ENCODE data around the gene ACE. TPM values are rescaled to one million over a fixed set of nuclear protein-coding genes. Genes with fewer than 3 reads are reported as not detected.

The ACE gene
- total RNA-seq, 1 experiment from 2014 or later: 7.8 TPM

DNA sequence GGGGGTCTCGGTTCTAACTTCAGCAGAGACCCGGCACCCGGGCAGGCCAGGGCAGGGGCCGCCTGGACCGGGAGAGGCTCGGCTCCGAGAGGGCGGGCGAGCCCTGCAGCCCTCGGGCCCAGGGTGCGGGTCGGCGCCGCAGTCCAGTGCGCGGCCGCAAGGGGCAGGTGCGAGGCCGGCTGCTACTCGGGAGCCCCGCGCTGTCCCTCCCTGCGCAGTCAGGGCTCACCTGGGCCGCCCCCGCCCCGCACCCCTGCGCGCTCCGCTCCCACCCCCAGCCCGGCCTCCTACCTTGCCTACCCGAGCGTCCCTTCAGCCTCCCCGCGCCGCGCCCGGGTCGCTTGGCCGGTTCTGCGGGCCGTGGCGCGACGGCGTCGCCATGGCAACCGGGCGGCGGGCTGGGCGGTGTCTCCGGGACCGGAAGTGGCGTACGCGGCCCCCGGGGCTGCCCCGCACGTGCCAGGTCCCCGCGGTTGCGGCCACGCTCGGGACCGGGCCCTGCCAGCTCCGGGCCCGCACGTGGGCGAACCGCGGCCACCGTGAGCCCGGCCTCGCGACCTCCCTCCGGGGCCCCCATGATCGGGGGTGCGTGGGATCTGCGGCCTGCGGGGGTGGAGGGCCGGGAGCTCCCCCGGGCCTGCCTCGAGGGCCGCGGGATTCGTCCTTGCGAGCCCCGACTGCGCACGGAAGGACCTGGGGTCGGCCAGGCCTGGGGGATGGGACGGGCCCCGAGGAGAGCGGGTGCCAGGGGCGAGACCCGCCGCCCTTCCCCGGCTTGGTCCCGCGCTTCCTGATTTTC, 30.7 kb upstream of the ACE start, which contains the start of gene CYB561:
Gene CYB561 (minus strand): TSS at position 353 of the 799 bp plus-strand sequence. CDS start 8,759 bp downstream, outside the sequence.
- CTCF ChIA-PET: interaction anchor here (0.5 to 15.9 kb wide), 9 partner anchors 11 to 563 kb away, joined by 3 to 298 read pairs (median 4); partner anchors contain the start of gene ACE
- peak within 1 kb of the TSS; percentile 74; the same call in 1 of the 2 replicates for H3K27ac Mint-ChIP-seq
- POLR2A ChIA-PET: interaction anchor here (0.6 to 1.5 kb wide), 2 partner anchors 11 to 16 kb away, joined by 3 to 4 read pairs; no protein-coding TSS in a partner anchor
- H3K36me3 Mint-ChIP-seq: no peaks in the 10 kb centered on the region
- H3K4me3 Mint-ChIP-seq: peak within 1 kb of the TSS; percentile 64
- H3K27me3 Mint-ChIP-seq (ENCODE audit: low read depth): peaks cover 5% of the 10 kb centered on the region
- DNase-seq (ENCODE audit: low spot score) (peak; percentile 76), ATAC-seq (peak; percentile 80)
- H3K9me3 Mint-ChIP-seq: no peaks in the 10 kb centered on the region
- peaks cover 32% of the 10 kb centered on the region for H3K4me1 Mint-ChIP-seq
- TF ChIP-seq, protein P1, sequence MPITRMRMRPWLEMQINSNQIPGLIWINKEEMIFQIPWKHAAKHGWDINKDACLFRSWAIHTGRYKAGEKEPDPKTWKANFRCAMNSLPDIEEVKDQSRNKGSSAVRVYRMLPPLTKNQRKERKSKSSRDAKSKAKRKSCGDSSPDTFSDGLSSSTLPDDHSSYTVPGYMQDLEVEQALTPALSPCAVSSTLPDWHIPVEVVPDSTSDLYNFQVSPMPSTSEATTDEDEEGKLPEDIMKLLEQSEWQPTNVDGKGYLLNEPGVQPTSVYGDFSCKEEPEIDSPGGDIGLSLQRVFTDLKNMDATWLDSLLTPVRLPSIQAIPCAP (CRISPR knock-in tag; IDR thresholded peaks at IDR 0.05): peak; percentile 96
- TF ChIP-seq, protein P2, sequence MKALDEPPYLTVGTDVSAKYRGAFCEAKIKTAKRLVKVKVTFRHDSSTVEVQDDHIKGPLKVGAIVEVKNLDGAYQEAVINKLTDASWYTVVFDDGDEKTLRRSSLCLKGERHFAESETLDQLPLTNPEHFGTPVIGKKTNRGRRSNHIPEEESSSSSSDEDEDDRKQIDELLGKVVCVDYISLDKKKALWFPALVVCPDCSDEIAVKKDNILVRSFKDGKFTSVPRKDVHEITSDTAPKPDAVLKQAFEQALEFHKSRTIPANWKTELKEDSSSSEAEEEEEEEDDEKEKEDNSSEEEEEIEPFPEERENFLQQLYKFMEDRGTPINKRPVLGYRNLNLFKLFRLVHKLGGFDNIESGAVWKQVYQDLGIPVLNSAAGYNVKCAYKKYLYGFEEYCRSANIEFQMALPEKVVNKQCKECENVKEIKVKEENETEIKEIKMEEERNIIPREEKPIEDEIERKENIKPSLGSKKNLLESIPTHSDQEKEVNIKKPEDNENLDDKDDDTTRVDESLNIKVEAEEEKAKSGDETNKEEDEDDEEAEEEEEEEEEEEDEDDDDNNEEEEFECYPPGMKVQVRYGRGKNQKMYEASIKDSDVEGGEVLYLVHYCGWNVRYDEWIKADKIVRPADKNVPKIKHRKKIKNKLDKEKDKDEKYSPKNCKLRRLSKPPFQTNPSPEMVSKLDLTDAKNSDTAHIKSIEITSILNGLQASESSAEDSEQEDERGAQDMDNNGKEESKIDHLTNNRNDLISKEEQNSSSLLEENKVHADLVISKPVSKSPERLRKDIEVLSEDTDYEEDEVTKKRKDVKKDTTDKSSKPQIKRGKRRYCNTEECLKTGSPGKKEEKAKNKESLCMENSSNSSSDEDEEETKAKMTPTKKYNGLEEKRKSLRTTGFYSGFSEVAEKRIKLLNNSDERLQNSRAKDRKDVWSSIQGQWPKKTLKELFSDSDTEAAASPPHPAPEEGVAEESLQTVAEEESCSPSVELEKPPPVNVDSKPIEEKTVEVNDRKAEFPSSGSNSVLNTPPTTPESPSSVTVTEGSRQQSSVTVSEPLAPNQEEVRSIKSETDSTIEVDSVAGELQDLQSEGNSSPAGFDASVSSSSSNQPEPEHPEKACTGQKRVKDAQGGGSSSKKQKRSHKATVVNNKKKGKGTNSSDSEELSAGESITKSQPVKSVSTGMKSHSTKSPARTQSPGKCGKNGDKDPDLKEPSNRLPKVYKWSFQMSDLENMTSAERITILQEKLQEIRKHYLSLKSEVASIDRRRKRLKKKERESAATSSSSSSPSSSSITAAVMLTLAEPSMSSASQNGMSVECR (CRISPR knock-in tag; IDR thresholded peaks at IDR 0.05; ENCODE audit: borderline replicate concordance): peak; percentile 90
- TF ChIP-seq, protein P3, sequence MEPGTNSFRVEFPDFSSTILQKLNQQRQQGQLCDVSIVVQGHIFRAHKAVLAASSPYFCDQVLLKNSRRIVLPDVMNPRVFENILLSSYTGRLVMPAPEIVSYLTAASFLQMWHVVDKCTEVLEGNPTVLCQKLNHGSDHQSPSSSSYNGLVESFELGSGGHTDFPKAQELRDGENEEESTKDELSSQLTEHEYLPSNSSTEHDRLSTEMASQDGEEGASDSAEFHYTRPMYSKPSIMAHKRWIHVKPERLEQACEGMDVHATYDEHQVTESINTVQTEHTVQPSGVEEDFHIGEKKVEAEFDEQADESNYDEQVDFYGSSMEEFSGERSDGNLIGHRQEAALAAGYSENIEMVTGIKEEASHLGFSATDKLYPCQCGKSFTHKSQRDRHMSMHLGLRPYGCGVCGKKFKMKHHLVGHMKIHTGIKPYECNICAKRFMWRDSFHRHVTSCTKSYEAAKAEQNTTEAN (CRISPR knock-in tag; IDR thresholded peaks at IDR 0.05): peak; percentile 83; the same call in 1 of the 2 replicates
- TF ChIP-seq NFE2L1 (CRISPR knock-in tag; IDR thresholded peaks at IDR 0.05) (peak; percentile 85; the same call in 1 of the 2 replicates), JUN (CRISPR knock-in tag; IDR thresholded peaks at IDR 0.05) (no peak; the same call in none of the 2 replicates), ETV6 (CRISPR knock-in tag; IDR thresholded peaks at IDR 0.05) (peak; percentile 97), NR1H2 (CRISPR knock-in tag; IDR thresholded peaks at IDR 0.05) (no peak), NFYB (CRISPR knock-in tag; conservative IDR thresholded peaks at IDR 0.05; ENCODE audit: low read depth) (peak; percentile 32; the same call in 1 of the 2 replicates), TEAD1 (CRISPR knock-in tag; IDR thresholded peaks at IDR 0.05) (peak; percentile 97), ESRRA (CRISPR knock-in tag; IDR thresholded peaks at IDR 0.05; ENCODE audit: borderline replicate concordance) (peak; percentile 90; the same call in 1 of the 2 replicates), KAT7 (CRISPR knock-in tag; IDR thresholded peaks at IDR 0.05; ENCODE audit: borderline replicate concordance) (peak; percentile 86; the same call in 1 of the 2 replicates), CREM (CRISPR knock-in tag; IDR thresholded peaks at IDR 0.05) (peak; percentile 83), ATF1 (CRISPR knock-in tag; IDR thresholded peaks at IDR 0.05) (no peak; the same call in 1 of the 2 replicates), SMAD3 (CRISPR knock-in tag; IDR thresholded peaks at IDR 0.05; ENCODE audit: borderline replicate concordance) (peak; percentile 9; the same call in 1 of the 2 replicates), NR2C2 (CRISPR knock-in tag; IDR thresholded peaks at IDR 0.05) (0 out of 2 replicates have a peak, but pooled peaks have one; percentile 30), FOXK1 (CRISPR knock-in tag; IDR thresholded peaks at IDR 0.05) (peak; percentile 85), GABPB1 (CRISPR knock-in tag; IDR thresholded peaks at IDR 0.05) (no peak), ZNF317 (CRISPR knock-in tag; IDR thresholded peaks at IDR 0.05; ENCODE audit: borderline replicate concordance, low read depth) (peak; percentile 68; the same call in 1 of the 2 replicates)
- TF ChIP-seq, protein P4, sequence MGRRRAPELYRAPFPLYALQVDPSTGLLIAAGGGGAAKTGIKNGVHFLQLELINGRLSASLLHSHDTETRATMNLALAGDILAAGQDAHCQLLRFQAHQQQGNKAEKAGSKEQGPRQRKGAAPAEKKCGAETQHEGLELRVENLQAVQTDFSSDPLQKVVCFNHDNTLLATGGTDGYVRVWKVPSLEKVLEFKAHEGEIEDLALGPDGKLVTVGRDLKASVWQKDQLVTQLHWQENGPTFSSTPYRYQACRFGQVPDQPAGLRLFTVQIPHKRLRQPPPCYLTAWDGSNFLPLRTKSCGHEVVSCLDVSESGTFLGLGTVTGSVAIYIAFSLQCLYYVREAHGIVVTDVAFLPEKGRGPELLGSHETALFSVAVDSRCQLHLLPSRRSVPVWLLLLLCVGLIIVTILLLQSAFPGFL (CRISPR knock-in tag; IDR thresholded peaks at IDR 0.05; ENCODE audit: borderline replicate concordance): no peak
- TF ChIP-seq, protein P5, sequence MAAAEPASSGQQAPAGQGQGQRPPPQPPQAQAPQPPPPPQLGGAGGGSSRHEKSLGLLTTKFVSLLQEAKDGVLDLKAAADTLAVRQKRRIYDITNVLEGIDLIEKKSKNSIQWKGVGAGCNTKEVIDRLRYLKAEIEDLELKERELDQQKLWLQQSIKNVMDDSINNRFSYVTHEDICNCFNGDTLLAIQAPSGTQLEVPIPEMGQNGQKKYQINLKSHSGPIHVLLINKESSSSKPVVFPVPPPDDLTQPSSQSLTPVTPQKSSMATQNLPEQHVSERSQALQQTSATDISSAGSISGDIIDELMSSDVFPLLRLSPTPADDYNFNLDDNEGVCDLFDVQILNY (CRISPR knock-in tag; IDR thresholded peaks at IDR 0.05): peak; percentile 56
- TF ChIP-seq, protein P6, sequence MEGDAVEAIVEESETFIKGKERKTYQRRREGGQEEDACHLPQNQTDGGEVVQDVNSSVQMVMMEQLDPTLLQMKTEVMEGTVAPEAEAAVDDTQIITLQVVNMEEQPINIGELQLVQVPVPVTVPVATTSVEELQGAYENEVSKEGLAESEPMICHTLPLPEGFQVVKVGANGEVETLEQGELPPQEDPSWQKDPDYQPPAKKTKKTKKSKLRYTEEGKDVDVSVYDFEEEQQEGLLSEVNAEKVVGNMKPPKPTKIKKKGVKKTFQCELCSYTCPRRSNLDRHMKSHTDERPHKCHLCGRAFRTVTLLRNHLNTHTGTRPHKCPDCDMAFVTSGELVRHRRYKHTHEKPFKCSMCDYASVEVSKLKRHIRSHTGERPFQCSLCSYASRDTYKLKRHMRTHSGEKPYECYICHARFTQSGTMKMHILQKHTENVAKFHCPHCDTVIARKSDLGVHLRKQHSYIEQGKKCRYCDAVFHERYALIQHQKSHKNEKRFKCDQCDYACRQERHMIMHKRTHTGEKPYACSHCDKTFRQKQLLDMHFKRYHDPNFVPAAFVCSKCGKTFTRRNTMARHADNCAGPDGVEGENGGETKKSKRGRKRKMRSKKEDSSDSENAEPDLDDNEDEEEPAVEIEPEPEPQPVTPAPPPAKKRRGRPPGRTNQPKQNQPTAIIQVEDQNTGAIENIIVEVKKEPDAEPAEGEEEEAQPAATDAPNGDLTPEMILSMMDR (IDR thresholded peaks at IDR 0.05): peak; percentile 62
- TF ChIP-seq, protein P7, sequence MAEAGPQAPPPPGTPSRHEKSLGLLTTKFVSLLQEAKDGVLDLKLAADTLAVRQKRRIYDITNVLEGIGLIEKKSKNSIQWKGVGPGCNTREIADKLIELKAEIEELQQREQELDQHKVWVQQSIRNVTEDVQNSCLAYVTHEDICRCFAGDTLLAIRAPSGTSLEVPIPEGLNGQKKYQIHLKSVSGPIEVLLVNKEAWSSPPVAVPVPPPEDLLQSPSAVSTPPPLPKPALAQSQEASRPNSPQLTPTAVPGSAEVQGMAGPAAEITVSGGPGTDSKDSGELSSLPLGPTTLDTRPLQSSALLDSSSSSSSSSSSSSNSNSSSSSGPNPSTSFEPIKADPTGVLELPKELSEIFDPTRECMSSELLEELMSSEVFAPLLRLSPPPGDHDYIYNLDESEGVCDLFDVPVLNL (CRISPR knock-in tag; IDR thresholded peaks at IDR 0.05; ENCODE audit: borderline replicate concordance, low read depth): peak; percentile 85
